ENCODE data around the gene PYY.

PYY gene

GRCh38 chr17:43924558-43924957 is 29.2 kb downstream of the PYY start:
- H3K4me1 ChIP-seq: peaks cover 0 to 14% (median 9%) of the 10 kb centered on the region in 4 donors
- no peaks in the 10 kb centered on the region for H3K36me3 ChIP-seq
- no peak for TF ChIP-seq CTCF (IDR thresholded peaks at IDR 0.05)
- intact Hi-C loops (cut with DNase I; ENCODE audit: low total_unique reads): no loop called here
- peaks cover 0 to 53% of the 10 kb centered on the region in 2 donors for H3K27me3 ChIP-seq
- H3K4me3 ChIP-seq: no peak overlapping the region
- H3K27ac ChIP-seq: no peak overlapping the region
- H3K9me3 ChIP-seq: no peaks in the 10 kb centered on the region
- DNase-seq: no peak

GRCh38 chr17:43920500-43921095 is 33.1 kb downstream of the PYY start:
- DNase-seq: no peak
- intact Hi-C loops (cut with DNase I; ENCODE audit: low total_unique reads): no loop called here
- no peaks in the 10 kb centered on the region for H3K36me3 ChIP-seq
- H3K27me3 ChIP-seq: peaks cover 0 to 37% of the 10 kb centered on the region in 2 donors
- no peak overlapping the region for H3K27ac ChIP-seq
- no peak overlapping the region for H3K4me3 ChIP-seq
- no peaks in the 10 kb centered on the region for H3K9me3 ChIP-seq
- TF ChIP-seq CTCF (IDR thresholded peaks at IDR 0.05): no peak
- H3K4me1 ChIP-seq: peaks cover 0 to 13% (median 4%) of the 10 kb centered on the region in 4 donors

GRCh38 chr17:43918026-43918389 is 35.7 kb downstream of the PYY start:
- no peak for DNase-seq
- intact Hi-C loops (cut with DNase I; ENCODE audit: low total_unique reads): no loop called here
- Histone ChIP-seq H3K36me3 (no peaks in the 10 kb centered on the region), H3K27ac (no peak overlapping the region), H3K27me3 (peaks cover 0 to 22% of the 10 kb centered on the region in 2 donors), H3K9me3 (no peaks in the 10 kb centered on the region), H3K4me1 (peaks cover 0 to 13% (median 4%) of the 10 kb centered on the region in 4 donors), H3K4me3 (peak overlapping the region in 1 of 2 donors; percentile 42)
- no peak for TF ChIP-seq CTCF (IDR thresholded peaks at IDR 0.05)

GRCh38 chr17:43917348-43918025 is 36.3 kb downstream of the PYY start:
- peak; percentile 34 to 50 for TF ChIP-seq CTCF (IDR thresholded peaks at IDR 0.05)
- H3K4me3 ChIP-seq: peak overlapping the region; percentile 34 to 42

GRCh38 chr17:43917016-43917347 is 36.8 kb downstream of the PYY start:
- peaks cover 0 to 30% of the 10 kb centered on the region in 2 donors for H3K27me3 ChIP-seq
- intact Hi-C loops (cut with DNase I; ENCODE audit: low total_unique reads): no loop called here
- H3K4me3 ChIP-seq: peak overlapping the region; percentile 34 to 42
- no peak for DNase-seq
- H3K4me1 ChIP-seq: peaks cover 0 to 13% (median 4%) of the 10 kb centered on the region in 4 donors
- H3K9me3 ChIP-seq: no peaks in the 10 kb centered on the region
- no peak overlapping the region for H3K27ac ChIP-seq
- H3K36me3 ChIP-seq: no peaks in the 10 kb centered on the region
- TF ChIP-seq CTCF (IDR thresholded peaks at IDR 0.05): no peak

More at GRCh38 chr17:43917348-43918025, 36.3 kb downstream of the PYY start:
- no peak for DNase-seq
- no peak overlapping the region for H3K27ac ChIP-seq
- peaks cover 0 to 24% of the 10 kb centered on the region in 2 donors for H3K27me3 ChIP-seq
- no peaks in the 10 kb centered on the region for H3K36me3 ChIP-seq
- H3K9me3 ChIP-seq: no peaks in the 10 kb centered on the region
- H3K4me1 ChIP-seq: peaks cover 0 to 13% (median 4%) of the 10 kb centered on the region in 4 donors
- intact Hi-C loops (cut with DNase I; ENCODE audit: low total_unique reads): no loop called here

Measured in tibial artery (tissue), 4 donors.